ENCODE measurements around the gene KRT31. TPM values are rescaled to one million over a fixed set of nuclear protein-coding genes. Genes with fewer than 3 reads are reported as not detected.

KRT31 gene
- polyA plus RNA-seq, 1 donor from 2014 or later, result not detected

DNA sequence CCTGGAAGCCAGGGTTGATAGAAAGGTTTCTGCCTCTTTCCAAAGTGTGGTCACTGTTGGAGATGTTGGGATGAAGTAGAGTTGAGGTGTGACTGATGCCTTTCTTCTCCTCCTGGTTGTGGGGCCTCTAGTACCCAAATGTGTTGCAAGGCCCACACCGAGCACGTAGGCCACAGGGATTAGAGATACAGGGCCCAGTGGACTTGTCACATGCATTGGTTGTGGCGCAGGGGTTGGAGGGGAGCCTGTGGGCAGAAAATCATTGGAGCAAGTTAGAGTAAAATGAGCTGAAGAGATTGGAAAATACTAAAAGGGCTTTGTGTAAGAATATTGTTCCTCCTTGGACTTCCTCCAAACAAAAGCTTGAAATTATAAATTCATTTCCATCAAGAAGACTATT, 51.4 kb downstream of the KRT31 start:
- H3K4me3 ChIP-seq (ENCODE audit: low read length), result no peak overlapping the region

More for the DNA sequence above, 51.4 kb downstream of the KRT31 start:
- no peaks in the 10 kb centered on the region for H3K79me2 ChIP-seq (replicated peaks; ENCODE audit: insufficient read depth, low read length)
- no peak overlapping the region for H3K4me2 ChIP-seq (ENCODE audit: low read length)
- H2AFZ ChIP-seq (ENCODE audit: low read depth, low read length), result no peak overlapping the region
- H3K9ac ChIP-seq (ENCODE audit: low read length), result no peak overlapping the region
- no peaks in the 10 kb centered on the region for H3K9me2 ChIP-seq (ENCODE audit: insufficient read depth, low read length)
- no peak overlapping the region for H3K27ac ChIP-seq (ENCODE audit: low read length)
- H3F3A ChIP-seq (ENCODE audit: insufficient read depth, low read length, poor library complexity, severe bottlenecking), result no peaks in the 10 kb centered on the region
- no peaks in the 10 kb centered on the region for H4K20me1 ChIP-seq (ENCODE audit: insufficient read depth)
- TF ChIP-seq TAF1 (IDR thresholded peaks at IDR 0.05; ENCODE audit: low read depth), result no peak
- no peak for TF ChIP-seq RAD21 (conservative IDR thresholded peaks at IDR 0.05)
- no peak for TF ChIP-seq MXI1 (conservative IDR thresholded peaks at IDR 0.05; ENCODE audit: poor library complexity, severe bottlenecking)
- TF ChIP-seq CTCF (IDR thresholded peaks at IDR 0.05; ENCODE audit: poor library complexity, severe bottlenecking), result no peak
- no peak for TF ChIP-seq EP300 (conservative IDR thresholded peaks at IDR 0.05; ENCODE audit: poor library complexity, severe bottlenecking)
- no peaks in the 10 kb centered on the region for H3K36me3 ChIP-seq (ENCODE audit: insufficient read depth, low read length)
- no peaks in the 10 kb centered on the region for H3K27me3 ChIP-seq (ENCODE audit: insufficient read depth, low read depth, low read length)
- H3K9me3 ChIP-seq (ENCODE audit: low read length), result no peaks in the 10 kb centered on the region

Other genes with a start within 250 kb of the KRT31 start
- not detected in 2 replicates for gene KRTAP4-5, start 247.8 kb downstream of the KRT31 start, polyA plus RNA-seq
- not detected in 2 replicates for gene KRTAP4-4, start 236.9 kb downstream of the KRT31 start, polyA plus RNA-seq
- gene KRTAP4-3, start 229.4 kb downstream of the KRT31 start, polyA plus RNA-seq, result not detected in 2 replicates
- not detected in 2 replicates for gene KRTAP4-2, start 219.4 kb downstream of the KRT31 start, polyA plus RNA-seq
- gene KRTAP4-1, start 212.7 kb downstream of the KRT31 start, polyA plus RNA-seq, result not detected in 2 replicates
- not detected in 2 replicates for gene KRTAP9-1, start 207.7 kb downstream of the KRT31 start, polyA plus RNA-seq
- not detected in 2 replicates for gene KRTAP9-2, start 171.0 kb downstream of the KRT31 start, polyA plus RNA-seq
- not detected in 2 replicates for gene KRTAP9-3, start 165.2 kb downstream of the KRT31 start, polyA plus RNA-seq
- gene KRTAP9-8, start 159.6 kb downstream of the KRT31 start, polyA plus RNA-seq, result not detected in 2 replicates
- not detected in 2 replicates for gene KRTAP9-4, start 147.9 kb downstream of the KRT31 start, polyA plus RNA-seq
- not detected in 2 replicates for gene KRTAP9-9, start 142.2 kb downstream of the KRT31 start, polyA plus RNA-seq
- not detected in 2 replicates for gene KRTAP9-6, start 132.2 kb downstream of the KRT31 start, polyA plus RNA-seq
- not detected in 2 replicates for gene KRTAP9-7, start 121.9 kb downstream of the KRT31 start, polyA plus RNA-seq
- not detected in 2 replicates for gene KRTAP29-1, start 94.8 kb downstream of the KRT31 start, polyA plus RNA-seq
- not detected in 2 replicates for gene KRTAP16-1, start 88.3 kb downstream of the KRT31 start, polyA plus RNA-seq
- gene KRTAP17-1, start 81.9 kb downstream of the KRT31 start, polyA plus RNA-seq, result not detected in 2 replicates
- not detected in 2 replicates for gene KRT33A, start 46.8 kb downstream of the KRT31 start, polyA plus RNA-seq
- gene KRT33B, start 27.8 kb downstream of the KRT31 start, polyA plus RNA-seq, result not detected in 2 replicates
- not detected in 2 replicates for gene KRT34, start 15.3 kb downstream of the KRT31 start, polyA plus RNA-seq
- not detected in 2 replicates for gene KRT37, start 27.0 kb upstream of the KRT31 start, polyA plus RNA-seq
- gene KRT38, start 43.4 kb upstream of the KRT31 start, polyA plus RNA-seq, result not detected in 2 replicates
- not detected in 2 replicates for gene KRT32, start 69.8 kb upstream of the KRT31 start, polyA plus RNA-seq
- gene KRT35, start 83.5 kb upstream of the KRT31 start, polyA plus RNA-seq, result not detected in 2 replicates
- gene KRT36, start 92.3 kb upstream of the KRT31 start, polyA plus RNA-seq, result not detected in 2 replicates
- not detected in 2 replicates for gene KRT13, start 108.0 kb upstream of the KRT31 start, polyA plus RNA-seq
- gene KRT15, start 121.3 kb upstream of the KRT31 start, polyA plus RNA-seq, result 0.09 TPM in 1 of 2 replicates, not detected in the other
- 0.56 and 1.6 TPM in 2 replicates for gene KRT19, start 130.7 kb upstream of the KRT31 start, polyA plus RNA-seq
- gene KRT9, start 174.5 kb upstream of the KRT31 start, polyA plus RNA-seq, result not detected in 2 replicates
- not detected in 2 replicates for gene KRT14, start 189.3 kb upstream of the KRT31 start, polyA plus RNA-seq
- not detected in 2 replicates for gene KRT16, start 215.2 kb upstream of the KRT31 start, polyA plus RNA-seq
- 0.78 TPM in 1 of 2 replicates, not detected in the other for gene KRT17, start 227.0 kb upstream of the KRT31 start, polyA plus RNA-seq

All from neural cell (in vitro differentiated cells).